Activated CD4-positive, alpha-beta T cell treated with anti-CD3 and anti-CD28 coated beads, Interleukin-2, Interleukin-6, amounts not matched to agents 100 ng/mL and 50 ng/mL, durations not matched to agents 16 hours and 8 hours (primary cell): ENCODE measurements around the gene SYNGR2.

Experiments used
- DNase-seq: peaks from one replicate; pipeline ENCODE4 v3.0.0-alpha.2; 2020

SYNGR2 gene

GRCh38 chr17:78168242-78168902 is at the start of gene SYNGR2:
Gene SYNGR2 (plus strand): TSS chr17:78168581. CDS start chr17:78168617, 36 bp downstream.
- DNase-seq, result peak; percentile 93

GRCh38 chr17:78118801-78119241 is 49.6 kb upstream of the SYNGR2 start:
- no peak for DNase-seq

GRCh38 chr17:78120537-78120936 is 47.8 kb upstream of the SYNGR2 start:
- DNase-seq, result no peak

GRCh38 chr17:78120971-78121800 is 47.2 kb upstream of the SYNGR2 start:
- peak; percentile 78 for DNase-seq

GRCh38 chr17:78121801-78122215 is 46.6 kb upstream of the SYNGR2 start:
- no peak for DNase-seq

- no peak for DNase-seq
Observed at GRCh38 chr17:78122216-78122930, 46.0 kb upstream of the SYNGR2 start.

GRCh38 chr17:78122931-78123249 is 45.5 kb upstream of the SYNGR2 start:
- DNase-seq, result no peak

- DNase-seq, result no peak
Observed at GRCh38 chr17:78123258-78123929, 45.0 kb upstream of the SYNGR2 start.

- no peak for DNase-seq
Observed at GRCh38 chr17:78124081-78124835, 44.1 kb upstream of the SYNGR2 start.

GRCh38 chr17:78124836-78125137 is 43.6 kb upstream of the SYNGR2 start:
- no peak for DNase-seq

GRCh38 chr17:78125138-78125913 is 43.1 kb upstream of the SYNGR2 start:
- DNase-seq, result no peak

- DNase-seq, result no peak
Observed at GRCh38 chr17:78125976-78126894, 42.1 kb upstream of the SYNGR2 start.

- no peak for DNase-seq
Observed at GRCh38 chr17:78126895-78127238, 41.5 kb upstream of the SYNGR2 start.

GRCh38 chr17:78127239-78127887 is 41.0 kb upstream of the SYNGR2 start:
- peak; percentile 89 for DNase-seq

- no peak for DNase-seq
Observed at GRCh38 chr17:78127888-78128550, 40.4 kb upstream of the SYNGR2 start.

GRCh38 chr17:78128551-78129350 is 39.6 kb upstream of the SYNGR2 start, which contains the start of gene TMC6:
Gene TMC6 (minus strand): TSS chr17:78128755. CDS start chr17:78126832, 1,923 bp downstream.
- peak; percentile 85 for DNase-seq

GRCh38 chr17:78129351-78130089 is 38.9 kb upstream of the SYNGR2 start:
- peak; percentile 67 for DNase-seq

- no peak for DNase-seq
Observed at GRCh38 chr17:78130090-78130436, 38.3 kb upstream of the SYNGR2 start.
